Activated CD4-positive, alpha-beta T cell treated with anti-CD3 and anti-CD28 coated beads for 4 hours (primary cell): ENCODE results near the gene MKRN1.
"Not testable (repeated sequence)": the region's sequence is repeated elsewhere in the genome, so short reads cannot be mapped to it uniquely, and the experiment has no call there.

Experiments
- DNase-seq, 2 donors: peaks; one replicate each; pipeline ENCODE4 v3.0.0-alpha.2; 2020

Gene MKRN1, protein sequence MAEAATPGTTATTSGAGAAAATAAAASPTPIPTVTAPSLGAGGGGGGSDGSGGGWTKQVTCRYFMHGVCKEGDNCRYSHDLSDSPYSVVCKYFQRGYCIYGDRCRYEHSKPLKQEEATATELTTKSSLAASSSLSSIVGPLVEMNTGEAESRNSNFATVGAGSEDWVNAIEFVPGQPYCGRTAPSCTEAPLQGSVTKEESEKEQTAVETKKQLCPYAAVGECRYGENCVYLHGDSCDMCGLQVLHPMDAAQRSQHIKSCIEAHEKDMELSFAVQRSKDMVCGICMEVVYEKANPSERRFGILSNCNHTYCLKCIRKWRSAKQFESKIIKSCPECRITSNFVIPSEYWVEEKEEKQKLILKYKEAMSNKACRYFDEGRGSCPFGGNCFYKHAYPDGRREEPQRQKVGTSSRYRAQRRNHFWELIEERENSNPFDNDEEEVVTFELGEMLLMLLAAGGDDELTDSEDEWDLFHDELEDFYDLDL

DNA sequence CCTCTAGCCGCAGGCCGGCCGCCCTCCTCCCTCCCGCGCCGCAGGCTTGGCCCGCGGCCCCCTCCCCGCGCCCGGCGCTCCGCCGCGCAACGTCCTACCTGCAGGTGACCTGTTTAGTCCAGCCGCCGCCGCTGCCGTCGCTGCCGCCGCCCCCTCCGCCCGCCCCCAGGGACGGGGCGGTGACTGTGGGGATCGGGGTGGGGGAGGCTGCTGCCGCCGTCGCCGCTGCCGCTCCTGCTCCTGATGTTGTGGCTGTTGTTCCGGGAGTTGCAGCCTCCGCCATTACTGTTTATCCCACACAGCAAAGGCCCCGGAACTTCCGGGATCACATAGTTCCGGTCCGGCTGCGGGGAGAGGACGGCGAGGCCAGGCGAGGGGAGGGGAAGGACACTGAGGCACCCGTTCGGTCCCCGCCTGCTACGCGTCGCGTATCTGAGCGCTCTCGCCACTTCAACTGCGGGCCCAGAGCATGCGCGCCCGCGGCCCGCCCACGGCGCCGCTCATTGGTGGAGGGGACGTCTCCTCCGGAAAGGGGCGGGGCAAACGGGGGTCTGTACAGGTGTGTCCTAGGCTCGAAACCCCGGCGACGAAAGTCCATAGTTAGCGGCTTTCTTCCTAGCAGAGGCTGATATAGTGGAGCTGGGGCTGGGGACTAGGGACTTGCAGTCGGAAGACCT is at the start of gene MKRN1:
TSS of gene MKRN1 (minus strand) at position 444 of the 677 bp plus-strand sequence. CDS start at position 283, 161 bp downstream.
- peak; percentile 95 for DNase-seq

DNA sequence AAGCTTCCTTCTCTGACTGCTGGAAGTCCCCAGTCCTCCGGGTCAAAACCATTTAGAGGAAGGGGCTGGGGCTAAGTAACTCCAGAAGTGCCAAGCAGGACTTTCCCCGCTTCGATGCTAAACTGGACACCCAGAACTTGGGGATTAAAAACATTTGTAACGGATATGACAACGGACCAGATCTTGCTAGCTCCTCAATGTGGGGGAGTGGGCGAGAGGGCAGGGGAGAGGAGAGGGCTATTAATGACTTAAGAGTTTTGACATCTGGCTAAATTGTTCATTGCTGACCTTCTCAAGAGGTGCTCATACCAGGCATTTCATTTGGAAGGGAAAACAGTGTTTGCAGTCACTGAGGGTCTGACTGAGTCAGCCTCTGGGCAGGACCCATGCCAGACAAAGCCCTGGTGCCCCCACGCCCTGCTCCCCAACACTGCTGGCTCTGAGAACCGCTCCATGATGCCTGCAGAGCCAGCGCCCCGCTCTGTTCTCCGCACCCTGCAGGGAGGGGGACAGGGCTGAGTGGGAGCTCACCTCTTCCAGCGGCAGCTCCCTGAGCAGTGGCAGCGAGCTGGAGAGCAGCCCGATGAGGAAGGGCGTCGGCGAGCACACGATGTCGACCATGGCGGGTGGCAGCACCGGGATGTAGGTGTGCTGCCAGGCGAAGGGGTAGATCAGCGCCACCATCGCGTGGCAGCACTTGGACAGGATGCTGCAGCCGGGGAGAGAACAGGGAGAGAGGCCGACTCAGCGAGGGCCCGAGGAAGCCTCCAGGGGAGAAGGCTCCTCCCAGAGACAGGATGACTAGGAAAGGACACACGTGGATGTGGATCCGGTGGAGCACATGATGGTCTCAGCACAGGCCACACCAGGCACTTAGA is 47.7 kb upstream of the MKRN1 start:
- DNase-seq, result no peak

DNA sequence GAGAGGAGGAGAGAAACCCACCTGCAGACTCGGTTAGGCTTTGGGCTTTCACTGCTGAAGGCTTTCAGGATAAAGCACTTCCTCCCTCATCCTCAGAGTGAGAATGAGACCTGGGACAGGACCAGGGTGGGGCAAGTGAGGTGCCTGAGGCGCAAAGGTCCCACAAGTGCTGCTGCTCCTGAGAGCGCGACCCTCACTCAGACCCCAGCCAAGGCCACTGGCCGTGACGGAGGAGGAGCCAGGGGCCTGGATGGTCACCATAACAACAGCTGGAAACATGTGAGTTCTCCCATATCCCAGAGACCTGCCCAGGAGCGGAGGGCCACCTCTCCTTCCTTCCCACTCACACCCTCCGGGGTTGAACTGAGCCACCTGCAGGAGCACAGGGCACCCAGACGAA is 46.9 kb upstream of the MKRN1 start:
- DNase-seq, result no peak

DNA sequence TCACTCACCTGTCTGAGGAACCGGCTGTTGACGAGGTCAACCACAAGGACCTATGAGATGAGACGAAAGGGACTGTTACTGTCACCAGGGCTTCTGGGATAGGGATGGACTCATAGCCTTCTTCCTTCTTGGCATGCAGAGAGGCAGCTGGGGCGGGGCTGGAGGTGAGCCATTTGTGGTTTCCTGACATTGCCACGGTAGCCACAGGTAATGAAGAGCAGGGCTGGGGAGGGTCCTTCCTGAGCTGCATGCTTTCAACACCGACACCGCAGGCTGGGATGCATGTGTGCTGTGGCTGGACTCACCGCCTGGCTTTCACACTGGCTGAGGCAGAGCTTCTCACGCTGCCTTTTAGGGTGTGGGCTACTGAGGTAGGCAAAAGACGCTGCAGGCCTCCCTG is 46.4 kb upstream of the MKRN1 start:
- peak in 1 of 2 donors; percentile 5 for DNase-seq

DNA sequence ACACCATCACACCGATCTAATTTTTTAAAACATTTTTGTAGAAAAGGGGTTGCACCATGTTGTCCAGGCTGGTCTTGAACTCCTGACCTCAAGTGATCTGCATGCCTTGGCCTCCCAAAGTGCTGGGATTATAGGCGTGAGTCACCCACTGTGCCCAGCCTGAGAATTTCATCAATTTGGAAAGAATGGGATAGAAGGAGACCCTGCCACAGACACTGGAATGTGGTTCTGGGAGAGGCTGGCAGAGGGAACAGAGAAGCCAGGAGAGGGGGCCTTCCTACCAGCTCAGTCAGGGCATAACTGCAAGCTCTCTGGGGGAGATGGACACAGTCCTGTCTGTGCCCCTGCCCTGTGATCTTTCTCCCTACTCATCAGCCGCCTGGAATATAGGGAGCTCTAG is 42.1 kb upstream of the MKRN1 start:
- DNase-seq, result no peak

DNA sequence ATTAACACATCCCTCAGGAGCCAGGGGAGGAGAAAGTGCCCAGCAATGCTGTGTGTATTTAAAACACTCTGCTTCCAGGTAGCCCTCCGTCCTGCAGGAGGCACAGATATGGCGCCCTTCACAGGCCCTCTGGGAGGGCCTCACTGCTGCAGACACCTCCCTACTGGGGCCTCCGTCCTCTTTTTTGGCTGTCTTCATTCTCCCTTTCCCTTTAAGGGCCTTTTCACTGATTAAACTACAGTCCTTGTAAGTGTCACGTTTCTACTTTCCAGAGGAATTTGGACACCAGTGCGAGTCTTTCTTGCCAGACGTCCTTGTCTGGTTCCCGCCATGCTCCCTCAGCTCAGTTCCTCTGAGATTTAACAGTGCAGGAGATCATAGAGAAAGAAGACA is 39.7 kb upstream of the MKRN1 start:
- DNase-seq, result no peak

DNA sequence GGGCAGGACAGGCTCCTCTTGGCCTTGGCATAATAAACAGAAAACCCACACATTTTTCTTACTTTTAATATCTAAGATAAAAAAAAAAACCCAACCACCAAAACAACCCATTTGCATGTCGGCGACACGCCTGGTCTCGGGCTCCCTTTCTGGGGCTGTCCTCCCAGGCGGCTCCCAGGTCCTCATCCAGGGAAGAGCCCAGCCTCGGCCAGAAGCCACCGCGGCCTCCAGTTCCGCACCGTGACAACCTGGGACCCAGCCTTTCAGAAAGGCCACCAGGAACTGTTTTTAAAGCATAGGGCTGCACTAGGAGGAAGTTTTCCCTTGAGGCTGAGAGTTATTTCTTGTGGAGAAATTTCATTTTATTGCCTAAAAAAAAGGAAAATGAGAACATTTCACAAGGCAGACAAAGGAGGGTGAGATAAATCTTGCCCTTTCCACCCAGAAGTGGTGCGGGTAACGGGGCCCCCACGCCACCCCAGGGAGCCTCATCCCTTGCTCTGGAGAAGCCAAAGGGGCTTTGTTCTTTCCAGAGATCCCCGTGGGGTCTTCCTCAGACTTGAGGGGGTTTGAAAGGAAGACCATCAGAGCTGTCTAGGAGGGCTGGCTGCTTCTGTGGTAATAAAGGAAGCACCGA is 39.2 kb upstream of the MKRN1 start:
- no peak for DNase-seq

DNA sequence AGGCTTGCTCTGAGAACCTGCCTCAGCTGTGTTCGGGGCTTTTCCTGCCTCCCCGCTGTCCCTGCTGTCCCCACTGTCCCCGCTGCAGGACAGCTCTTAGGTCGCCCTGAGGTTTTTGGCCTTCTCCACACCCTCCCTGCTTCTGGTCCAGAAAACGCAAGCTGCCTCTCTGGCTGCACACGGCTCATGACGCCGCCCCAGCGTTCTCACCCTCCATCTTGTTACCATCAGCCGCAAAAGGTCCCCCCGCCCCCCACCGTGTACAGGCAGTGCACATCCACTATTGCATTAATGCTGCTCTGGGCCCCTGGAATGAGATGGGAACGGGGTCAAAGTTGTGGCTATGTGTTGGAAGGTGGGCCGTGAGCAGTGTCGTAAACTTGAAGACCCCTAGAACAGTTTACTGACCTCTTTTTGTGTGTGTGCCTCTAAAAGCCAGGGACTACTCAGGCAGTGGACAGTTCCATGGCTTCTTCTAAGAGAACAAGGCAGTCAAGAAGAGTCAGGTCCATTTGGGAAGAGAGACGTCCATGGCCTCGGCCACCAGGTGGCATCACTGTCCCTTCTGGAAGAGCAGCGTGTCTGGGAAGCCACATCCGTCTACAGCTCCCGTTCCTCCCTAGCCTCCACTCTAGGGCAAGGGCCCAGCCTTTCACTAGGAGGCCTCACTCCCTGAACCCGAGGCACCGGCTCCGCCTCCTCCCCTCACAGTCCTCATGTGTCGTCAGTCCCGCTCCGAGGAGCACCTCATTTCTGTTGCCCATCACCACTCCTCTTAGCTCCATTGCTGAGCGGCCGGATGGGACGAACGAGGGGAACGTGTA is 38.5 kb upstream of the MKRN1 start:
- peak; percentile 45 to 65 for DNase-seq

DNA sequence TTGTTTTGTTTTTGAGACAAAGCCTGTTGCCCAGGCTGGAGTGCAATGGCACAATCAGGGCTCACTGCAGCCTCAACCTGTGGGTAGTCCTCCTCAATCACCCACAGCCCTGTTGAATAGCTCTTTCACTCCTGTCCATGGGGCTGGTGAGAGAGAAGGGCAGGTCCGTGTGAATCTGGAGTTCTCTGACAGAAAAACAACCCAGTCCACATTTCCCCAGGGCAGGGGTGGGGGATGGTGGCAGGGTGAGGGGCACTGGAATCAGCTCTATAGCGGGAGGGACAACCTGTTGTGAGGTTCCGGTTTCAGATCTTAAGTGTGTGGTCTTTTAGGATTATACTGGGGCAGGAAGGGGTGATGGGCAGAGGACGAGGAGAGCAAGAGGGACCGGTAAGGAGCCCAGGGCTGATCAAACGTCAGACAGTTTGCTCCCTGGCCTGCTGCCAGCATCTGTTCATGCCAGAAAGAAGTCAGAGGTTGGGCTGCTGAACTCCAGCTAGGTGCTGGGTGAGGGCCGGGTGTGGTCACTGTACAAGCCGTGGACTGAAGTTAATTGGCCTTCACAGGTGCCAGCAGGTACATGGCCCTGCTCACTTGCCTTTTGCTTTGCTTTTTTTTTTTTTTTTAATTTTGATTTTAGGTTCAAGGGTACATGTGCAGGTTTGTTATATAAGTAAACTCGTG is 33.2 kb upstream of the MKRN1 start:
- DNase-seq, result no peak

DNA sequence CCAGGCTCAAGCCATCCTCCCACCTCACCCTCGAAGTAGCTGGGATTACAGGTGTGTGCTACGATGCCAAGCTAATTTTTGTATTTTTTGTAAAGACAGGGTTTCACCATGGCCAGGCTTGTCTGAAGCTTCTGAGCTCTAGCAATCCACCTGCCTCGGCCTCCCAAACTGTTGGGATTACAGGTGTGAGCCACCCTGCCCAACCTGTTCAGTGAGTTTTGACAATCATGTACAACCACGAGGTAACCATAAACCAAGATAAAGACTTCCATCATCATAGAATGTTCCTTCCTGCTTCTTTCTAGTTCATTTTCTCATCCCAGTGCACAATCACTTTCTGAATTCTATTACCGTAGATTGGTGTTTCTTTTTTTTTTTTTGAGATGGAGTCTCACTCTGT is 30.5 kb upstream of the MKRN1 start:
- DNase-seq, result no peak

DNA sequence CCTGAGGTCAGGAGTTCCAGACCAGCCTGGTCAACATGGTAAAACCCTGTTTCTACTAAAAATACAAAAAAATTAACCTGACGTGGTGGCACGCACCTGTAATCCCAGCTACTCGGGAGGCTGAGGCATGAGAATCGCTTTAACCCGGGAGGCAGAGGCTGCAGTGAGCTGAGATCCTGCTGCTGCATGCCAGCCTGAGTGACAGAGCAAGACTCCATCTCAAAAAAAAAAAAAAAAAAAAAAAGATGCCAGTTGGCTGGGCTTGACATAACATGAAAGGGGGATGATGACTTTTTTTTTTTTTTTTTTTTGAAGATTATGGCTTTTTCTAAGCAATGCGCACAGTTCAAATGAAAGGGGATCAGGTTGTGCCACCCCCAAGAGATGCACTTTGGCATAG is 28.3 kb upstream of the MKRN1 start:
- not testable (repeated sequence) for DNase-seq

DNA sequence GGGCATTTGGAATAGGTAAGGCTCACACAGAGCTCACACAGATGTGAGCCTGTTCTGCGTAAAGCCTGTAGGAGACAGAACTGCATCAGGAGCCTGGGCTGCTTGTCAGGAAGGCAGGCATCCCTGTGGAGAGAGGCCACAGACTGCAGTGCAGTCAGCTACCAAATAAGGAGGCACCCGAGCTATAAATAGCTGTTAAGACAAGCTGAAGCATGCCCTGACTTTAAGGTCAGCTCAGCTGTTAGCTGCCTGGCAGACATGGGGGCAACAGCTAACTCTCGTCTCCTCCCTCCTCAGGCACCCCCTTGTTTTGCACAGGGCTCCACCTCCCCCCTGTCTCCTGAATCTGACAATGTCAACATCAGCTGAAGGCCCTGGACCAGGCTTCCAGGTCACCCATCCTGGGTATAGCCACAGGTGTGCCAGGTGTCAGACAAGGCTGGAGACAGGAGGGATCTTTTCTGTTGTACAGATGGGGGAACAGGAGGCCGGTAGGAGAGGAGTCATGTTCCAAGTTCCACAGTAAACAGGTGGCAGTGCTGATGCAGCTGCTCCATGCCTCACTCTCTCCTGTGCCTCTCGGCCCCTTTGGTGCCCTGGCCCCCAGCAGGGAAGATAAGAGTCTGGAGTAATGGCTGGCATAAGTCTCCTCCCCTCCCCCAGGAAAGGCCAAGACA is 27.6 kb upstream of the MKRN1 start:
- DNase-seq, result no peak

DNA sequence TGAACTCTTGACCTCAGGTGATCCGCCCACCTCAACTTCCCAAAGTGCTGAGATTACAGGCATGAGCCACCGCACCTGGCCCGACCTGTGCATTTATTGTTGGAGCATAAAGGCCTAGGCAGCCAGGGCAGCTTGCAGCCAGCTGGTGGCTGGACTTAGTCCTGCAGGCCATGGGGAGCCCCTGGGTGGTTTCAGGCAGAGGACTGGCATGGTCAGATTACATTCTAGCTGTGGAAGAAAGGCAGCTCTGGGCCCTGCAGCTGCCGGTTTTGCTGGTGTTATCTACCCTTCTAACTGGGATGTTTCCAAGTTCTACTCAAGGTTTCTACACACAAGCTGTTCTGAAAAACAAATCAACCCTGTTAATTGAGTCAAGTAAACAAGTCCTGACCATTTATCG is 22.7 kb upstream of the MKRN1 start:
- DNase-seq, result no peak

DNA sequence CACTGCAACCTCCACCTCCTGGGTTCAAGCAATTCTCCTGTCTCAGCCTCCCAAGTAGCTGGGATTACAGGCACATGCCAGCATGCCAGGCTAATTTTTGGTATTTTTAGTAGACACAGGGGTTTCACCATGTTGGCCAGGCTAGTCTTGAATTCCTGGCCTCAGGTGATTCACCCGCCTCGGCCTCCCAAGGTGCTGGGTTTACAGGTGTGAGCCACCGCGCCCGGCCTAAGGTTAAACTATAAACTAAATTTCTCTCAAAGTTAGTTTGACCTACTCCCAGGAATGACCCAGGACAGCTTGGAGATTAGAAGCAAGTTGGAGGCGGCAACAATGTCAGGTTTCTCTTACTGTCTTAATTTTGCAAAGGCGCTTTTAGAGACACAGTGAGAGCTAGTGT is 18.5 kb upstream of the MKRN1 start:
- not testable (repeated sequence) for DNase-seq

DNA sequence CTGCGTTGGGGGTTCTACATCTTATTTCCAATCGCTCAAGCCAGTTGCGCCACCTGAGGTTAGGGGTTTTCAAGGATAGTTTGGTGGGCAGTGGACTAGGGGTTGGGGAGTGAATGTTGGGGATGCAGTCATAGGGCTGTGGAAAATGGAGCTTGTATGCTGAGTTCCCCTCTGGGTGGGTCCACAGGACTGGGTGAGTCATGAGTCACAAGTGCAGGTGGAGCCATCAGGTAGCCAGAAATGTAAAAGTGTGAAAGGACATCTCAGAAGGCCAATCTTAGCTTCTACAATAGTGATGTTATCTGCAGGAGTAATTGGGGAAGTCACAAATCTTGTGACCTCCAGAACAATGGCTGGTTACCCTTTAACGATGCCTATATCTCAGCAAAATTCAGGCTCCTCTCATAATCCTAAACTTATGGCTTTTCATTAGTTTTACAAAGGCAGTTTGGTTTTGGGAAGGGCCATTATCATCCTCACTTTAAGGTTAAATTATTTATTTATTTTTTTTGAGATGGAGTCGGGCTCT is 18.0 kb upstream of the MKRN1 start:
- no peak for DNase-seq

DNA sequence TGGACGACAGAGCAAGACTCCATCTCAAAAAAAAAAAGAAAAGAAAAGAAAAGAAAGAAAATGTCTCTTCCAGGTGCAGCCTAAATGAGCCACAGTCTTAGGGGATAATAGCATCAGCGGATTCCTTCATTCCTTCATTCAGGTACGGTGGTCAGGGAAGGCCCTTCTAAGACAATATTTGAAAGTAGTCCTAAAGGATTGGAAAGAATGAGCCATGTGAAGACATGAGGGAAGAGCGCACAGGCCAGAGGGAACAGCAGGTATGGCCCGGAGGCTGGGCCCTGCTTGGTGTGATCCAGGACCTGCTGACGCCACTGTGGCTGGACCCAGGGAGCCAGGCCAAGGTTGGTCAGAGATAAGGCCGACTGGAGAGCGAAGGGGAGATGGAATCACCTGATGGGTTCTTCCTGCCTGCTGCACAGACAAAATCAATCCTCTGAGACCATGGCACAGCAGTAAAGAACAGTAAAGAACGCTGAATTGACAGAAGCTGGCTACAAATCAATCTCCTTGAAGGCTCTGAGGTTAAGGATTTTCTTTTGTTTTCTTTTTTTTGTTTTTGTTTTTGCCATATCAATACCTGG is 16.3 kb upstream of the MKRN1 start:
- DNase-seq, result no peak

DNA sequence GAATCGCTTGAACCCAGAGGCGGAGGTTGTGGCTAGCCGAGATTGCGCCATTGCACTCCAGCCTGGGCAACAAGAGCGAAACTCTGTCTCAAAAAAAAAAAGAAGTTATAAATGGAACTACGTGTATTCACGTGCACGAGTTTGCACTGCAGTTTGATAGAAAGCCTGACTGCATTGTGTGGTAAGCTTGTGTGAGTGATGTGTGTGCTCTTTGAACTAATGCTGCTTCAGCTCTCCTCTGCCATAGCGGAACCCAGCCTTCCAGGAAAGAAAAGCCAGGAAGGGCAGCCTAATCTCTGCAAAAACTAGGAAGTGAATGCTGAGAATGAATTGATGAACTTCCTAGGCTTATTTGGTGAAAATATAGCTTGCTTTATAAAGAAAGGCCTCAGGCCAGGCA is 15.6 kb upstream of the MKRN1 start:
- DNase-seq, result no peak

DNA sequence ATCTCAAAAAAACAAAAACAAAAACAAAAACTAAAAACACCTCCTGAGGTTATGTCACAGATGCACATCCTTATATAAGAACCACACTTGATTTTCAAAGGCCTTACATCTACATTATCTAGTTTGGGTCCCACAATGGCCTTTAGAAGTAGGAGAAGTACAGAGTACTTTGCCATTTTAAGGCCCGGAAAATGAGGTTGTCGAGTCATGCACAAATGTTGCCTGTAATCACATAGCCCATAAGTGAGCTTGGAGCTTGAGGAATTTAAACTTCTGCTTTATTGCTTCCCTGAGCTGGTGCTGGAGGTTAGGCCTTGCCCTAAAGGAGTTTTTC is 9.7 kb upstream of the MKRN1 start:
- no peak for DNase-seq

DNA sequence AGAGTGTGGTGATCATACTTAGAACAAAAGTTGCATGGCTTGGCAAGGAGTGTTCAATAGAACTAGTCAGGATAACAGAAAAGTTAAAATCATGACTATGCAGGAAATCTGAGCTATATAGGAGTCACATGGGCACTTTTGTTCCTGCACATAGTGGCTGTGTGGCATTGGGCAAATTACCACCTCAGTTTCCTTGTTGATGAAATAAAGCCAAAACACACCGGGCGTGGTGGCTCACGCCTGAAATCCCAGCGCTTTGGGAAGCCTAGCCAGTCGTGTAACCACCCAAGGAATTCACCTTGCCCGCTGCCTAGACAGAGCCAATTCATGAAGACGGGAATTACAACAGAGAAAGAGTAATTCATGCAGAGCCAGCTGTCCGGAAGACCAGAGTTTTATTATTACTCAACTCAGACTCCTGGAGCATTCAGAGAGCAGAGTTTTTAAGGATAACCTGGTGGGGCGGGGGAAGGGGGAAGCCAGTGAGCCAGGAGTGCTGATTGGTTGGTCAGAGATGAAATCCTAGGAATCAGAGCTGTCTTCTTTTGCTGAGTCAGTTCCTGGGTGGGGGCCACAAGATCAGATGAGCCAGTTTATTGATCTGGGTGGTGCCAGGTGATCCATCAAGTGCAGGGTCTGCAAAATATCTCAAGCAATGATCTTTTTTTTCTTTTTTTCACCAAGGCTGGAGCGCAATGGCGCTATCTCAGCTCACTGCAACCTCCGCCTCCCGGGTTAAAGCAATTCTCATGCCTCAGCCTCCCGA is 6.4 kb upstream of the MKRN1 start:
- no peak for DNase-seq
